Stimulated activated CD8-positive, alpha-beta memory T cell treated with anti-CD3 and anti-CD28 coated beads, Interleukin-7, amount 100 ng/mL, for 4 hours (primary cell): ENCODE measurements around the gene NDUFS7.
"Not testable (repeated sequence)": the region's sequence is repeated elsewhere in the genome, so short reads cannot be mapped to it uniquely, and the experiment has no call there.

Experiments
- DNase-seq, 2 donors: peaks; one replicate each; pipeline ENCODE4 v3.0.0-alpha.2; 2020; ENCODE audit warnings: low read depth in 2 of 2

The NDUFS7 gene

DNA sequence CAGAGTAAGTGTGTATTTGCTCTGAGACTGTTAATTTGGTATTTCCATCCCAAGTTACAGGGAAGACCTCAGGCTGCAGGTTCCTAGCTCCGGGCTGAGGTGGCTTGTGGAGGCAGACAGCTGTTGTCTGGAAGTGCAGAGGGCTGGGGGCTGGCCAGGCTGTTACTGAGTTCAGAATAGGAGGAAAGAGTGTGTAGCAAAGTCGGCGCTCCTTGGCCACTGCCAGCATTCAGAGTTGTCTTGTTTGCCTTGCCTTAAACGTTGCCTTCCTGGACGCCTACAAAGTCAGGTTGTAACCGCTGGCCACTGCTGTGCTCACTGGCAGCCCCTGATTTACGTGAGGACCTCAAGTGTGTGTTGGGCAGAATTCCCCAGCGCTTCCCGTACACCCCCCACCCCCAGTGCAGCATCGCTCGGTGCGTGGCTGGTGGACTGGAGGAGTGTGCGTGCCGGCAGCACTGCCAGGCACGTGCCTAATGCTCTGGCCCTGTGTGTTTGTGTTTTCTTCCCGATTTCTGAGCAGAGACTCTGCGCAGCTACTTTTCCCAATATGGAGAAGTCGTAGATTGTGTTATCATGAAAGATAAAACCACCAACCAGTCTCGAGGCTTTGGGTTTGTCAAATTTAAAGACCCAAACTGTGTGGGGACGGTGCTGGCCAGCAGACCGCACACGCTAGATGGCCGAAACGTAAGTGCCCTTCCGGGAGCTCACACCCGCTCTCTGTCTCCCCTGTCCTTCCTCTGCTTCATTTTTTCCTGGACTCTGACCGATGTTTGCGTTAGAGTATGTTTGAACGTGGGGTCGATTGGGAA, 34.2 kb downstream of the NDUFS7 start:
- no peak for DNase-seq

DNA sequence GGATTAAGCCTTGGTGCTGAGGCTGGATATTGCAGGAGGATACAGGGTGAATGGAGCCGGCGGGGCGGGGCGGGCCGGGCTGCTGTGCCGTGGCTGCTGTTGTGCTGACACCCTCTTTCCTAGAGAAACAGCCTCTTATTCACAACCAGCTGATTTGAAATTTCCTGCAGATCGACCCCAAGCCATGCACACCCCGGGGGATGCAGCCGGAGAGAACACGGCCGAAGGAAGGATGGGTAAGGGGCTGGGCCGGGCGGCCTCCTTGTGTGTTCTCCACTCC, 34.7 kb downstream of the NDUFS7 start:
- DNase-seq, result no peak

DNA sequence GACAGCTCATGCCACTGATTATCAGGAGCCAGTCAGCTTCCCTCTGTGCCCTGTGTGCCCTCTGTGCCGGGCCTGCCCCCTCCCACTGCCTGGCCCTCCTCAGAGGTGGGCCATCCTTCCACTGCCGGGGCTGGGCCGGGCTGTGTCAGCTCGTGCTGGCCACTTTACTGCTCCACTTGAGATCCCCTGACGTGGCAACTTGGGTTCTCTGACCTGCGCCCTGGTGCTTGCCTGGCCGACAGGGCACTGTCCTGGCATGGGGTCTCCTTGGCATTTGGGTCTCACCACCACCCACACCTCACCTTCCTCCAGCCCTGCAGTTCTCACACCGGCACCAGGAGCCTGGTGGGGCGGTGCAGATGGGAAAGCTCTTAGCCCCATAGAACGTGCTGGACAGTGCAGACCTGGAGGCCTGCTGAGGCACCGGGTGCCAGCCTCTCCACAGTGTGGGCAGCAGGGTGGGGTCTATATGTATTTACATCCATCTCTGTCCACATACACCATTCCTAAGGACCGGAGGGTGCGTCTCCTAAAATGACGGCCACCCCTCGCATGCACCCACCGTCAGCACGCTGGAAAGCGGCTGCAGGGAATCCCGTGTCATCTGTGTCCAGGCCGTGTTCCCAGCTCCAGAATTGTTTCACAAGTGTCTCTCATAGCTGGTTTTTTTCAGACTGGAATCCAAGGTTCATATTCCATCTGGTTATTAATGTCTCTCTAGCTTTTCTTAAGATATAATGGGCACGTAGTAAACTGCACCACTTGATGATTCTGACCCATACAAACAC, 35.4 kb downstream of the NDUFS7 start:
- no peak for DNase-seq

DNA sequence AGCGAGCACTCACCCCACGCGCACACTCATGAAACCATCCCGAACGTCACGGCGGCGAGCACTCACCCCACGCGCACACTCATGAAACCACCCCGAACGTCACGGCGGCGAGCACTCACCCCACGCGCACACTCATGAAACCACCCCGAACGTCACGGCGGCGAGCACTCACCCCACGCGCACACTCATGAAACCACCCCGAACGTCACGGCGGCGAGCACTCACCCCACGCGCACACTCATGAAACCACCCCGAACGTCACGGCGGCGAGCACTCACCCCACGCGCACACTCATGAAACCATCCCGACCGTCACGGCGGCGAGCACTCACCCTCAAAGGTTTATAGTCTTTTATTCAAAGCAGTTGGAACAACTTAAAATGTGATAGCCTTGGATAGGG, 36.4 kb downstream of the NDUFS7 start:
- DNase-seq, result not testable (repeated sequence)

DNA sequence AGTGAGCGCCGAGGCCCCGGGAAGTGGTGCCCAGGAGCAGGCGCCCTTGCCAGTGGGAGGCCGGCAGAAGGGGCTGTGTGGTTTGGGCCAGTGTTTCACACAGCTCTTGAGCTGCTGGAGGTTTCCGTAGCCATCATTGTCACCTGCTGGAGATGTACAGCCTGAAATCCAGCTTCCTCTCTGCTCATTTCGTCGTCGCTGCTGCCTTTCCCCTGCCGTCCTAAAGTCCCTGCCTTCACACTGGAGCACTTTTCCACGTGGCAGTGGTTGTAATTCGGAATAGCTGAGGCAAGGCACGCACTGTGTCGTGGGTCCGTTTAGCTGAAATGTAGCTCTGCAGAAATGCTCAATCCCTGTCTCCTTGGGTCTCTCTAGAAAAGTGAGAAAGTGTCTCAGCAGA, 36.9 kb downstream of the NDUFS7 start:
- no peak for DNase-seq

DNA sequence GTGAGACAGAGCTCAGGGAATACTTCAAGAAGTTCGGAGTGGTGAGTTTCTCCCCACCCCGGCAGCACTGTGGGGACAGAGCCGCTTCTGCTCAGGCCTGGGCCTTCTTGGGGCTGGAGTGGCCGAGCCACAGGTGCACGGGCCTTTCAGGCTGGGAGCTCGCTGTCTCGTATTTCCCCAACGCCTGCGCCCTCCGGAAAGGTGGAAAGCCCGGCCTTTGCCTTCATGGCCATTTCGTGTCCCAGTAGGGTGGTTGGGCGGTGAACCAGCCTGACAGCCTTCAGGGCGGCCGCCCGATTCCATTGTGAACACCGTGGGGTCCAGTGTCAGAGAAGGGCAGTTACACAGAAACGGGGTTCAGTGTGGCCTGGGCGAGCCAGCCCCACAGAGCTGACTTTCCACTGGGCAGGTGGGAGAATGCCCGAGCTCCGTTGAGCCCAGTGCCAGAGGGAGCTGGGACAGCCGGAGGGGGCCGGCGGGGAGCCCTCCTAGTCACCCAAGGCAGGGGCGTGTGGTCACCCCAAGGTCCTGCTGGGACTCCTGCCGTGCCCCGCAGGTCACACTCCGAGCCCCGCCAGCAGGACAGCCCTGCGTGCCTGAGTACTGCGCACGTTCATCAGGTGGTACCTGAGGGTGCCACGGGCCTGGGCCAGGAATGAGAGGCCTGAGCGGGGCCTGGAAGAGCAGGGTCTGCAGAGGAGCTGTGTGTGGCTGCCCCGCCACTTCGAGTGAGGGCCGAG, 37.7 kb downstream of the NDUFS7 start:
- no peak for DNase-seq

DNA sequence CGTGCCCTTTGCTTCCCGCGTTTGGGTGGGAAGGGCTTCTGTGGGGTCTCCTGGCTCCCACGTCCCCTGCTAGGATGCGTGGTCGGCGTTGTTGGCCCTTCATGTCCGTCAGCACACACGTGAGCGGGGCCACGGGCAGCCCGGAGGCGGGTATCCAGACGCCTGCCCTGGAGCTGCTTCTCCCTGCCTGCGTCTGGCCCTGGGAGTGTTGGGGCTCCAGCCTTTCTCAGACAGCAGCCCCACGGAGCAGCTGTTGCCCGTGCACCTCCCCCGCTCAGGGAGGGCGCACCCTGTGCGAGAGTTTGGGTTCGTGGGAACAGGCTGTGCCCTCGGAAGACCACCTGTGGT, 38.2 kb downstream of the NDUFS7 start:
- no peak for DNase-seq

DNA sequence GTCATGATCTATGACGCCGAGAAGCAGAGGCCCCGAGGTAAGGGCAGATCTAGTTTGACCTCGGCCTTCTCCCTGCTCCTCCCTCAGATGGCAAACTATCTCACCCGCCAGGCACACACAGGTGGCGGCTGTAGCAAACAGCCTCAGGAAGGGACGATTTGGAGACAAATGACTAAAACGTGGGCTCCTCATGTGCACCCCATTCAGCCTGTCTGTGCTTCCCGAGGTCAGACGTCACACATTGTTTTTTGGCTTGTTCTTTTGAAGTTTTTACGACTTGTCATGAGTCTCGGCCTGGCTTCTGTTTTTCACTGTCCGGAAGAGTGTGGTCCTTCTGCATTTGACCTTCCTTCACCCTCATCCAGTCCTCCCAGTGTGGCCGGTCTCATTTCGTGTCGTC, 38.7 kb downstream of the NDUFS7 start:
- no peak for DNase-seq

DNA sequence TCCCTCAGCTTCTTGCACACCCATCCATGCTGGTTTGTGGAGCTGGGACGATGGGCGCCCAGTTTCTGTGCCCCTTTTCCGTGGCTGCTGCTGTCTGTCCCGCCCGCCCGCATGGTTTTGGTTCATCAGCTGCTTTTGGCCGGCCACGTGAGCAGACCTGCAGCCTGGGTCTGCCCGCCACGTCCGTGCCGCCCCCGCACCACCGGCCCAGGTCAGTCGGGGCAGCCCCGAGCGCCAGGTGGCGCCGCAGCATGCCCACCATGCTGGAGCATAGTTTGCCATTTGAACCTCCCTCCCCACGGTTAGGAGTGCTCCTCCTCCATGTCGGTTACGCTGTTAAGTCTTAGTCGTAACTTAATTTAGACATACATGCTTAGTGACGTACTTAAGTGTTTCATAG, 39.2 kb downstream of the NDUFS7 start:
- no peak for DNase-seq

DNA sequence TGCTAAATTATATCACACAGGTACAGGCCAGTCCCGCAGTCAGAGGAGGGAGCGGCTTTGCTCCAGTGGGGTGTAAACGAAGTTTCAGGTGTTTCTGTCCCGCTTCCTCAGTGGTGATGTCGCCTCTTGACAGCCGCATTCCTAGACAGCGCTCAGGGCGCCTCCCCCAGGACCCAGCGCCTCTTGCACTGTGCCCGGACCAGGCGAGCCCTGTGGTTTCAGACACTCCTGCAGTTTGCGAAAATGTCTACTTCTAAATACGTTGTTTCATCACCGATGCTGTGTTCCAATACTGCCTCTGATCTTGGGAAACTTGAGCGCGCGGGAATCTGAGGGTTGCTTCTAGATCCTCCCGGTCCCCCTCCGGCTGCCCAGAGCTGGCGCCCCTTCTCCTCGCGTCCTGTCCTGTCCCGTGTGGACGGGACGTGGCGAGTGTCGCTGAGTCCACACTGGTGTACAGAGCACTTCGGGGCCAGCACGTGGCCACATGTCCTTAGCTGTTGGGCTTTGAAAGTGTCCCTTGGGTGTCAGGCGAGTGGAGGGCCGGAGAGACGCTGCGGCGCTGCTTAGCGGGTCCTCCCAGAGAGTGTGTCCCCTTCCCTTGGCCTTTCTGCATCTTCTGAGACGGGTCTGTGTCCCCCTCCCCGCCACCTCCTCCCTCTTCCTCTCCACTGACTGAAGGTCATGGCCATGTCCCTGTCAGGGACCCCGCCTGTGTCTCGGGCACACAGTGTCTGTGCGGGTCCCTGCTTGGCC, 39.9 kb downstream of the NDUFS7 start:
- DNase-seq, result no peak

DNA sequence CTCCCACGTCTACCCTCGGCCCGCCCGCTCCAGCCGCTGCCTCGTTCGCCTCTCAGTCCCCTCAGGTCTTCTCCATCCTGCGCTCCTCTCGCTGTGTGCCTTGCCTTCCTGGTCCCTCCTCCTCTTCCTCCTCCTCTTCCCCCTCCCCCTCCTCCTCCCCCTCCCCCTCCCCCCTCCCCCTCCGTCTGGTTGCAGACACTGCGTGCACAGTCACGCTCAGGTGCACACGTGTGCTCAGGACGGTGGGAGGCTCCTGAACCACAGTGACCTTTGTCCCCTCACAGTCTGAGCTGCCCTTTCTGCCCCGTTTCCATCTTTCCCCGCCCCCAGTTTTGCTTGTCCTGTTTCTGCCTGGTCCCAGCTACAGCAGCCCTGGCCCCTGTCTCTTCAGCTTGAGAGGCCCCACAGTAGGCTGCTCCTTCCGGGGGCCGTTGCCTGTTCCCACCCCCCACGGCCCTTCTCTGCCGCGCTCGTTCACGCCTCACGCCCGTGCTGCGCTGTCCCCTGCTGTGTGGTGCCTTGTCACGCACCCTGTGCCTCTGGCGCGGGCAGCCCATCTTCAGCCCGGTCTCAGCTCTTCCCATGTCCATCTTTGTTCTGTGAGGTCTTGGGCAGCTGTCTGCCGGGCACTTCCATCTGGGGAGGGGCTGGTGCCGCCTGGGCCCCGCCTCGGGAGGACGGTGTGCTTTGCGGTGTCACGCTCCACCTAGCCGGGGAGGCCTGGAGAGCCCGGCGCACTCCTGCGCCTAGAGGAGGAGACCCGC, 40.7 kb downstream of the NDUFS7 start:
- no peak for DNase-seq

DNA sequence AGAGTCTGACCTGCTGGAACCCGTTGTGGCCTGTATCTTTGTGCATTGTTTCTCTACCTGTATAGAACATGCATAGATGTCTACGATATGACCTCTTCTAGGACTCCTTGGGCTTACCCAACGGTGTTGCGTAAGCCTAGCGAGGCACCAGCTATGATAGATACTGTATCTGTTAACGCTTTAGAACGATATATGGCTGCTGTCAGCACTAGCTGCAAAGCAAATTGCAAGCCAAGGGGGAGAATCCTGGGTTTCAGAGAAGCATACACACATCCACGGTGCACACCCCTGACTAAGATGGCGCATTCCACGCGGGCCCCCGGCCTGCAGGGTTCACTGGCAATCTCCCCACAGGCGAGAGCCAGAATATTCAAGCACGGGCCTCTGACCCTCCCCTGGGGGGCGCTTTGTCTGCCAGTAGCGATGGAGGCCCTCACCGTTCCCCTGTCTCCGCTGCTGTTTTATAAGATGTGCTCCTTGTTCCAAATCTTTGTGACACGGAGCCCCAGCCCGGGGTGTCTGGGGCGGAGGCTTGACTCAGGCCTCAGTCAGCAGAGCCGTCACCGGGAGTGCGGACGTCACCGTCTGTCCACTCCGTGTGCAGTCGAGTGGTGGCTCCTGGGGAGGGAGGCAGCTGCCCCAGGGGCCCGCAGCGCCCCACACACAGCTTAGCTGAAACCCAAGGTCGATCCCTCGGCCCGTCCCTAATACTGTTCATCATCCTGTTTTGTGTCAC, 41.6 kb downstream of the NDUFS7 start:
- DNase-seq, result no peak

DNA sequence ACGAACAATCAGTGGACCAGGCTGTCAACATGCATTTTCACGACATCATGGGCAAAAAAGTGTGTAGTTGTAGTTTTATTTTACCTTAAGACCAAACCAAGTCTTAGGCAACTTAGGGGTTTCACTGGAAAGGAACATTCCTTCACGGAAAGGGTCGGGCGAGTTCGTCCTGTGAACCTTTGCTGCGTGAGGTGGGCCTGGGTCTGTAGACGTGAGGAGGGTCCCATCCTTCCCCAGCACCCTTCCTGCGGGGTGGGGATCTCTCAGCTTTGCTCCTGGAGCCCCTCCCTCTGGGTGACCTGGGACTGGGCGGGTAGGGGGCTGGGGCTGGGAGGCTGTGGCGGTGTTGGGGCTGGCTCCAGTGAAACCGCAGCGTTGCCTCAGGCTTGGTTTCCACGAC, 42.2 kb downstream of the NDUFS7 start:
- no peak for DNase-seq

DNA sequence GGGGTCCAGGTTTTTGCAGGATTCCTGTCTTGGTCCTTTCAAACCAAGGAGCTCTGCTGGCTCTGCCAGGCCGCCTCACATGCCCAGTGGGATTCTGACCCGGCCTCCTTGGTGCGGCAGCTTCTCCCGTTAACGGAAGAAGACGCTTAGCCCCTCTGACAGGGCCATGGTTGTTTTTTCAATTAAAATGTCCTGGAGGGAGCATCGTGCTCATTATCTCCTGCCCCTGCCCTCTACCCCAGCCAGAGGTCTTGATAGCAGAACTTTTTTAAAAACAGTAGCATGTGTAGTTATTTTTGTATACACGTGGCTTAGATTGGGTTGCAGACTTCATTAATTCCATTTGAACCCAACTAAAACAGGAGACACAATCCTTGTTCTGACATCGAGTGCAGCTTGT, 43.0 kb downstream of the NDUFS7 start:
- no peak for DNase-seq

DNA sequence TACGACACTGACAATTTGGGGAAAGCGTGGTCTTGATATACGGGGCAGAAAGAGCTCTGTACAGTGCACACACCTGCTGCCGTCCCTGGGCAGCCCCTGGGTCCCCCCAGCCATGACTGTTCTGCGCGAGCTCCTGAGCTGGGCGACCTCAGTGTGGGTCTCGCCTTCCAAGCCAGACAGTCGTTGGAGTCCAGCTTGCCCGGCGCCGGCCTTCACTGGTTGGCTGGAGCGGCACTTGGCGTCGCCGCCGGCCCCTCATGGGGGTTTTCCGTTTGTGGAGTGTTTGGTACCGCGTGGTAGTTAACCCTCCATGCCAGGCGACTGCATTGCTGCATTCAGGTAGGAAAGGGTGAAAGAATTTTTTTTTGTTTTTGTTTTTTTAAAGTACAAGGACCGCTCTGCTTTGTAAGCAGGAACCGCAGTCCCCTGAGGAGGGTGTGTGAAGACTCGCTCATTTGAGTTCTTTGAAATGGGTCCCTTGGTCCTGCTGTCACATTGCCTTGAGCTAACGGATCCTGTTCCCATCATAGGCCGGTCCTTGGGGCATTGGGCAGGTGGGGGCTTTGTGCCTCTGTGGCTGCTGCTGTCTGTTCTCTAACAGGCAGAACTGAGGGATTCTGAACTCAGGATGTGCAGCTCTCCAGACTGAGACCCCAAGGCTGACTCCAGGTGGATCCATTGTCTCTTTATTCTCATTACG, 43.7 kb downstream of the NDUFS7 start:
- DNase-seq, result no peak

DNA sequence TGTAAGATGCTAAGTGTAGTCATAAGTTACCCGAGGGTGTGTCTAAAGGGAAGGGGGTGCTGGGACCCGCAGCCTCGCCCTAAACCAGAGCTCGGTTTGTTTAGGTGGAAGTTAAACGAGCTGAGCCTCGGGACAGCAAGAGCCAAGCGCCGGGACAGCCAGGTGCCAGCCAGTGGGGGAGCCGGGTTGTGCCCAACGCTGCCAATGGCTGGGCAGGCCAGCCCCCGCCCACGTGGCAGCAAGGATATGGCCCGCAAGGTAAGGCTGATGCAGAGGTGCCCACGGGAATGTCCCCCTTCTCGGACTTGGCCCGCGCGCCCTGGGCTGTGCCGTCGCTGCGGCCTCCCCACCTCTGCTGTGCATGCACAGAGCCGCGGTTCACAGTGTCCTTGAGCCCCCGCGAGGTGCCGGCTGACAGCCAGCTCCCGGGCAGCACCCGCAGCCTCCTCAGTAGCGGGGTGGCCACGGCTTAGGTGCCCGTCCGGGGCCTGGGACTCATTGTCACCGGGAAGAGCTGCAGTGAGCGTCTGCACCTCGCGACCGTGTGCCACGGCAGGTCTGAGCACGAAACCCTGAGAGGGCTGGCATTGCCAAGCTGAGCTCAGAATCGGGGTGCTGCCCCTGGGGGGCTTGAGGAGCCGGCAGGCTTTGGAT, 45.2 kb downstream of the NDUFS7 start:
- DNase-seq, result no peak

DNA sequence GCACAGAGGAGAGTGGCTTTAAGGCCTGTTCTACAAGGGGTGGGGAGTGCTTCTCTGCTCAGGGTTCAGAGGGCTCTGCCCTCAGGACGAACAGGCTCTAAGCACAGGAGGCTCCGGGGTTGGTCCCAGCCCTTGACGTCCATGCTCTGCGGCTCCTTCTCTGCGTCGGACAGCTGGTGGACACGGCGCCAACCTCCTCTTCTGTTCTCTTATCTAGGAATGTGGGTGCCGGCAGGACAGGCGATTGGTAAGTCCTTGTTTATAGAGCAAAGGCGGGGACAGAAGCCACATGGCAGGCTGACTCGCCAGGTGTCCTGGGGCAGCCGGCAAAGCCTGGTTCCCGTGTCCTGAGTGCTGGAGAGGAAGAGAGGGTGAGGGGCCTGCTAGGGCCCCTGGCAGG, 46.0 kb downstream of the NDUFS7 start:
- no peak for DNase-seq

DNA sequence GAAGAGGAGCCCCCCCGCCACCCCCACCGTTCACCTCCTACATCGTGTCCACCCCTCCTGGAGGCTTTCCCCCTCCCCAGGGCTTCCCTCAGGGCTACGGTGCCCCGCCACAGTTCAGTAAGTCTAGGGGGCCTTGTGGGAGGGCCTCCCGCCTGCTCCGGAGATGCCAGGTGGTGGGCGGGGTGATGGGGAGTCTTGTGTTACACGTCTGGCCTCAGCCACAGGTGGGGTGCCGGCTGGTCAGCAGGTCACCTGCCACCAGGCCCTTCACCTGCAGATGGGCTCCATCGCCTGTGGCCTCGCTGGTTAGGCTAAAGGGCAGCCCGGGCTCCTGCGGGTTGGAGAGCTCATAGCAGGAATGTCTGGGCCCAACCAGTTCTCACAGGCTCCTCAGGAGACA, 46.5 kb downstream of the NDUFS7 start:
- no peak for DNase-seq

DNA sequence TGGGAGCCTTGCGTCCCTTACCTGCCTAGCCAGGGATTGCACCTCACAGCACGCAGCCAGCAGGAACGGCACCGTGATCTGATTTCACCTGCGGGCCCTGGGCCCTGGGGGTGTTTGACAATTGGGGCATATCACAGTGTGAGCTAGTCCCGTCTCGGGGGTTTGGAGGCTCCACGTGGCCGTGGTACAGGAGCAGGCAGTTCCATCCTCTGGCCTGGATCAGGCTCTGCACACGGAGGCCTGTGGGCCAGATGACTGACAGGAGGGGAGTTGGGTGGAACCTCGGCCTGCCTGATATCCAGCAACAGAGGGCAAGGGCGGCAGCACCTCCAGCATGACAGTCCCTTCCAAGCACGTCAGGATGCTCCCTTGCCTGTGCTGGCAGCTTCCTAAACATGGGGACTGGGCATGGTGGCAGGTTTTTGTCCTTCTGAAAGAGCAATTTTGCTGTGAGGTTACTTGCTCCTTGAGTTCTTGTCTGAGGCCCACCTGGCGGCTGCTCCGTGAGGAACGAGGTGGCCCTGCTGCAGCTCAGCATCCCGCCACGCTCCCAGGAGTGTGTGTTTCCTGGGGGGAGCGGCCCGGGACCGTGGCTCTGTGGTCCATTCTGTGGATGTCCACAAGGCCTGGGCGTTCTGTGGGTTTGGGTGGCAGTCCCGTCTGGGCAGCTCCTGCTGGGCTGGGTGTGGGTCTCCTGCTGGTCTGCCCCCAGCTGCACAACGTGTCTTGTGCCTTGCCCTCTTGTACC, 48.2 kb downstream of the NDUFS7 start:
- DNase-seq, result no peak
